H4 (cell line): ENCODE results near the gene AUTS2. TPM values are rescaled to one million over a fixed set of nuclear protein-coding genes. Genes with fewer than 3 reads are reported as not detected.
A peak's percentile ranks its signal among the peaks of the same experiment; 100 is the strongest.

Experiments
- DNase-seq: peaks from one replicate; pipeline ENCODE4 v3.0.0-alpha.2; 2015; ENCODE audit warnings: low spot score
- total RNA-seq: library from RNA; depleted of rRNA; stranded (reverse); fragments of >200 nt; shearing (Covaris generic); gene quantifications from 2 replicates; pipeline ENCODE4 v1.2.3, GENCODE V29; 2014

Gene AUTS2
- total RNA-seq, 1 experiment from 2014 or later: 4.1 TPM

- no peak for DNase-seq
These were observed 462.2 kb downstream of the AUTS2 start for GRCh38 chr7:70060298-70061068.

GRCh38 chr7:70063371-70063770, 465.1 kb downstream of the AUTS2 start:
- DNase-seq: no peak

GRCh38 chr7:70063927-70064326, 465.7 kb downstream of the AUTS2 start:
- DNase-seq: no peak

- DNase-seq: no peak
These were observed 468.6 kb downstream of the AUTS2 start for GRCh38 chr7:70066844-70067243.

GRCh38 chr7:70068531-70068930, 470.3 kb downstream of the AUTS2 start:
- DNase-seq: no peak

GRCh38 chr7:70069977-70070376, 471.7 kb downstream of the AUTS2 start:
- DNase-seq: no peak

GRCh38 chr7:70071766-70072165, 473.5 kb downstream of the AUTS2 start:
- no peak for DNase-seq

GRCh38 chr7:70072220-70072619, 473.9 kb downstream of the AUTS2 start:
- DNase-seq: peak; percentile 96

- DNase-seq: no peak
These were observed 478.1 kb downstream of the AUTS2 start for GRCh38 chr7:70076325-70076724.

- DNase-seq: no peak
These were observed 483.9 kb downstream of the AUTS2 start for GRCh38 chr7:70082099-70082611.

GRCh38 chr7:70091362-70091761, 493.1 kb downstream of the AUTS2 start:
- no peak for DNase-seq

GRCh38 chr7:70092314-70093204, 494.3 kb downstream of the AUTS2 start:
- DNase-seq: peak; percentile 96

GRCh38 chr7:70093205-70093904, 495.1 kb downstream of the AUTS2 start:
- DNase-seq: peak; percentile 56

- no peak for DNase-seq
These were observed 496.6 kb downstream of the AUTS2 start for GRCh38 chr7:70094831-70095230.

GRCh38 chr7:70097645-70098044, 499.4 kb downstream of the AUTS2 start:
- DNase-seq: no peak

GRCh38 chr7:70098133-70098561, 499.9 kb downstream of the AUTS2 start:
- peak; percentile 36 for DNase-seq

- peak; percentile 81 for DNase-seq
These were observed 500.8 kb downstream of the AUTS2 start for GRCh38 chr7:70098905-70099672.

GRCh38 chr7:70104243-70104642, 506.0 kb downstream of the AUTS2 start:
- DNase-seq: no peak

GRCh38 chr7:70113078-70113477, 514.8 kb downstream of the AUTS2 start:
- DNase-seq: no peak

- DNase-seq: no peak
These were observed 515.3 kb downstream of the AUTS2 start for GRCh38 chr7:70113536-70113935.

GRCh38 chr7:70114806-70115205, 516.5 kb downstream of the AUTS2 start:
- no peak for DNase-seq
